Measurements from ENCODE around the gene LMNA.

GRCh38 chr1:156124557-156125483 is 10.3 kb downstream of the LMNA start:
- TF ChIP-seq CTCF (IDR thresholded peaks at IDR 0.05) = no peak
- TF ChIP-seq POLR2A (IDR thresholded peaks at IDR 0.05) = no peak
